MCF 10A (cell line): ENCODE results near the gene MVK. TPM values are rescaled to one million over a fixed set of nuclear protein-coding genes. Genes with fewer than 3 reads are reported as not detected.

Experiments used
- BruUV-seq: library from RNA; stranded (reverse); fragments of 400-500 nt; replicated peaks from 2 replicates; lab custom pipeline; 2021; lab: Mats Ljungman, UMichigan
- CTCF ChIA-PET: fragments of 300-600 bp; sonication (Branson Sonifier 250); formaldehyde crosslinking; extraction: SDS; loops from one replicate; lab custom pipeline; 2021; ENCODE audit warnings: antibody characterized with exemption, inconsistent platforms; lab: Yijun Ruan, JAX
- POLR2A ChIA-PET: fragments of 300-600, 350-650 bp; sonication (Branson Sonifier 250); formaldehyde crosslinking; extraction: SDS; loops from one replicate; lab custom pipeline; 2020; ENCODE audit warnings: antibody characterized with exemption, inconsistent platforms; lab: Yijun Ruan, JAX
- DNase-seq: peaks from one replicate; pipeline ENCODE4 v3.0.0-alpha.2; 2018; ENCODE audit not compliant: unreplicated experiment
- H3K27ac Mint-ChIP-seq: one replicate; pipeline ENCODE4 v1.8.0; 2022; ENCODE audit warnings: mild to moderate bottlenecking, low read depth, mixed read lengths; ENCODE audit not compliant: unreplicated experiment
- H3K27me3 Mint-ChIP-seq: one replicate; pipeline ENCODE4 v1.8.0; 2022; ENCODE audit warnings: mixed read lengths; ENCODE audit not compliant: insufficient read depth, unreplicated experiment
- H3K36me3 Mint-ChIP-seq: one replicate; pipeline ENCODE4 v1.8.0; 2022; ENCODE audit warnings: mild to moderate bottlenecking, moderate library complexity, mixed read lengths; ENCODE audit not compliant: insufficient read depth, unreplicated experiment
- H3K4me1 Mint-ChIP-seq: one replicate; pipeline ENCODE4 v1.8.0; 2022; ENCODE audit warnings: mixed read lengths; ENCODE audit not compliant: insufficient read depth, unreplicated experiment
- H3K4me3 Mint-ChIP-seq: one replicate; pipeline ENCODE4 v1.8.0; 2022; ENCODE audit warnings: mild to moderate bottlenecking, moderate library complexity, mixed read lengths; ENCODE audit not compliant: unreplicated experiment
- H3K9me3 Mint-ChIP-seq: one replicate; pipeline ENCODE4 v1.8.0; 2022; ENCODE audit warnings: mixed read lengths; ENCODE audit not compliant: unreplicated experiment
- intact Hi-C: fragments of 100-400 bp; cut with micrococcal nuclease; formaldehyde crosslinking; loops from 2 replicates; pipeline ENCODE4 v1.14.1; 2022
- total RNA-seq: library from RNA; stranded (reverse); gene quantifications from 2 replicates; pipeline ENCODE4 v1.2.3, GENCODE V29; 2022
- TF ChIP-seq, protein P1 (sequence below): fragments of 200-600 bp; IDR thresholded peaks from one replicate; pipeline ENCODE4 v1.8.0; 2022; ENCODE audit warnings: antibody characterized with exemption, mild to moderate bottlenecking; ENCODE audit not compliant: unreplicated experiment

Gene MVK
- total RNA-seq, 1 experiment from 2014 or later, result 17.1 TPM

DNA sequence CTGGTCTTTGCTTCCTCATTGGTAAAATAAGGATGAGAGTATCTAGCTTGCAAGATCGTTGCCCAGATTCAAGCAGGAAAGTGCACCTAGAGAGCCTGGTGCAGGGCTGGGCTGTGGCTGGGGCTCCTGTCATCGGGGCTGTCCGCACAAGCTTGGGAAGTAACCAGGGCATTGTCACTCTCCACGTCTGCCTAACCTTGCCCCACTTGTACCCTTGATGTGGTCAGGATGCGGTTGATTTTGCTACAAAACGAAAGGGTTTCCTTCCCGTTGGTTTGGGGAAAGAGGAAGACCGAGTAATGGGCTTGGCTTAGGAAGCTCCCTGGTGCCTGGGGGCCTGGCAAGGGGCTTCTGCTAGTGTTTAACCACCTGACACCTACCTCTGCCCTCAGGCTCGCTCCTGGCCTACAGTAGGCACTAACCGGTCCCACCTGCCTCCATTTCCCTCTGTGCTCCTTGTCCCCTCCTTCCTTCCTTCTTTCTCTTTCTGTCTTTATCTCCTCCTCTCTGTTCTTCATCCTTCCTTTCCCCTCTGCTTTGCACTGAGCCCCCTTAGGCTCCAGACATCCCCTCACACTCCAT lies 21.8 kb downstream of the MVK start:
- H3K4me3 Mint-ChIP-seq, result no peak overlapping the region
- CTCF ChIA-PET, result interaction anchor here (0.6 to 5.9 kb wide), 10 partner anchors 9 to 333 kb away, joined by 3 to 40 read pairs (median 4); no protein-coding TSS in a partner anchor

DNA sequence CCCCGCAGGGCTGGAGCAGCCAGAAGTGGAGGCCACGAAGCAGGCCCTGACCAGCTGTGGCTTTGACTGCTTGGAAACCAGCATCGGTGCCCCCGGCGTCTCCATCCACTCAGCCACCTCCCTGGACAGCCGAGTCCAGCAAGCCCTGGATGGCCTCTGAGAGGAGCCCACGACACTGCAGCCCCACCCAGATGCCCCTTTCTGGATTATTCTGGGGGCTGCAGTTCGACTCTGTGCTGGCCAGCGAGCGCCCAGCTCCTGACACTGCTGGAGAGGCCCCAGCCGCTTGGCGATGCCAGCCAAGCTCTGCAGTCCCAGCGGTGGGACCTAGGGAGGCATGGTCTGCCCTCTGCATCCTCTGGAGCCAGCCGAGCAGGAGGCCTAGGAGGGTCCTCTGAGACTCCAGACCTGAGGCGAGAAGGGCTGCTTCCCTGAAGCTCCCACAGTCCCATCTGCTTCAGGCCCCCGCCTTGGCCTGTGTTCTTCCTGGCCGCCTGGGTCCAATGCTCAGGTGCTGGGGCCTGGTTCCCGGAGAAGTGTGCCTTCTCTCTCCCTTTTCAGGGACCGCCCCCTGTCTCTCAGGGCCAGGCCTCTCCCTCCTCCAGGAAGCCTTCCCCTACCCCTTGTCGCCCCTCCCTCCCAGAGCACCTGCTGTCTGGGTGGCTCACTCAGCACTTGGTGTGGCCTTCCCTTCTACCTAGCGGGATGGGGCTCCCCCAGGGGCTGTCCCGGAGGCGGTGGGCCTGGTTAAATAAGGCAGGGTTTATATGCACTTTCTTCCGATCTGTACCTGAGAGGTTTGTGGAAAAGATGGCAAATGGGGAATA lies 23.0 kb downstream of the MVK start:
- no peak for DNase-seq
- ChIA-PET CTCF (interaction anchor here (0.5 to 5.9 kb wide), 33 partner anchors 10 to 407 kb away, joined by 3 to 93 read pairs (median 4); partner anchors contain the start of gene MVK), POLR2A (interaction anchor here (0.6 to 3.2 kb wide), 4 partner anchors 23 to 1066 kb away, joined by 3 to 17 read pairs (median 5); partner anchors contain the start of genes MMAB and MVK)
- H3K9me3 Mint-ChIP-seq, result no peaks in the 10 kb centered on the region
- H3K27me3 Mint-ChIP-seq, result no peaks in the 10 kb centered on the region
- H3K27ac Mint-ChIP-seq, result no peak overlapping the region
- TF ChIP-seq, protein P1, sequence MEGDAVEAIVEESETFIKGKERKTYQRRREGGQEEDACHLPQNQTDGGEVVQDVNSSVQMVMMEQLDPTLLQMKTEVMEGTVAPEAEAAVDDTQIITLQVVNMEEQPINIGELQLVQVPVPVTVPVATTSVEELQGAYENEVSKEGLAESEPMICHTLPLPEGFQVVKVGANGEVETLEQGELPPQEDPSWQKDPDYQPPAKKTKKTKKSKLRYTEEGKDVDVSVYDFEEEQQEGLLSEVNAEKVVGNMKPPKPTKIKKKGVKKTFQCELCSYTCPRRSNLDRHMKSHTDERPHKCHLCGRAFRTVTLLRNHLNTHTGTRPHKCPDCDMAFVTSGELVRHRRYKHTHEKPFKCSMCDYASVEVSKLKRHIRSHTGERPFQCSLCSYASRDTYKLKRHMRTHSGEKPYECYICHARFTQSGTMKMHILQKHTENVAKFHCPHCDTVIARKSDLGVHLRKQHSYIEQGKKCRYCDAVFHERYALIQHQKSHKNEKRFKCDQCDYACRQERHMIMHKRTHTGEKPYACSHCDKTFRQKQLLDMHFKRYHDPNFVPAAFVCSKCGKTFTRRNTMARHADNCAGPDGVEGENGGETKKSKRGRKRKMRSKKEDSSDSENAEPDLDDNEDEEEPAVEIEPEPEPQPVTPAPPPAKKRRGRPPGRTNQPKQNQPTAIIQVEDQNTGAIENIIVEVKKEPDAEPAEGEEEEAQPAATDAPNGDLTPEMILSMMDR, result no peak
- H3K4me3 Mint-ChIP-seq, result no peak overlapping the region
- H3K36me3 Mint-ChIP-seq, result peaks cover 23% of the 10 kb centered on the region
- no TSS peak for BruUV-seq
- peaks cover 8% of the 10 kb centered on the region for H3K4me1 Mint-ChIP-seq
- intact Hi-C loops, result loop anchor here (1.0 to 5.0 kb wide), 5 partner anchors 78 to 284 kb away; partner anchors contain the start of genes FAM222A and GLTP

More for the DNA sequence above, 21.8 kb downstream of the MVK start:
- no peak overlapping the region for H3K27ac Mint-ChIP-seq
- peaks cover 8% of the 10 kb centered on the region for H3K4me1 Mint-ChIP-seq
- H3K27me3 Mint-ChIP-seq, result no peaks in the 10 kb centered on the region
- POLR2A ChIA-PET, result no interaction called here
- peaks cover 23% of the 10 kb centered on the region for H3K36me3 Mint-ChIP-seq
- BruUV-seq, result no TSS peak
- TF ChIP-seq, protein P1, result no peak
- DNase-seq, result no peak
- no peaks in the 10 kb centered on the region for H3K9me3 Mint-ChIP-seq
- intact Hi-C loops, result loop anchor here (5.0 kb wide), 1 partner anchor 117 kb away; the partner anchor contains the start of gene FAM222A

DNA sequence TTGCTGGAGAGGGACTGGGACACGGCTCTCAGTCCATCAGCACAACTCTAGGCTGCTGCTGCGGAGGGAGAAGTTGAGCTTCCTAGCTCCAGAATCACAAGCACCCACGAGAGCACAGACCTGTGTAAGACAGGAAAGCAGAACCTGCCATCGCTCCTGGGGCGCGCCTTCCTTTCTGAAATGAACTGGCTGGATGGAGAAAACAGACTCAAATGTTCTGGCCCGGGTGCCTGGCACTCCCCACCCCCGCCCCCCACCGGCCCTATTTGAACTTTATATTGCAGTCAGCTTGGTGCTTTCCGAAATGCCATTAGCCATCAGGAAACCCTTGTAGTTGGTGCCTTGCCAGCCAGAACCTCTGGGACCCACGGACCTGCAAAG lies 23.8 kb downstream of the MVK start:
- Mint-ChIP-seq H3K36me3 (peaks cover 23% of the 10 kb centered on the region), H3K4me3 (no peak overlapping the region), H3K27me3 (no peaks in the 10 kb centered on the region), H3K27ac (no peak overlapping the region), H3K4me1 (peaks cover 8% of the 10 kb centered on the region), H3K9me3 (no peaks in the 10 kb centered on the region)
- ChIA-PET CTCF (interaction anchor here (0.6 to 5.9 kb wide), 42 partner anchors 9 to 424 kb away, joined by 3 to 93 read pairs (median 4); partner anchors contain the start of gene MVK), POLR2A (interaction anchor here (0.6 to 3.2 kb wide), 7 partner anchors 15 to 1065 kb away, joined by 3 to 17 read pairs (median 5); partner anchors contain the start of genes MMAB and MVK)
- intact Hi-C loops, result loop anchor here (1.0 to 5.0 kb wide), 5 partner anchors 79 to 283 kb away; partner anchors contain the start of genes FAM222A and GLTP
- TF ChIP-seq, protein P1, result no peak
- no TSS peak for BruUV-seq
- DNase-seq, result no peak
